Mucosa of rectum (tissue), 2 donors: ENCODE results near the gene PDIA5.
A peak's percentile ranks its signal among the peaks of the same experiment; 100 is the strongest.

Experiments
- H3K27ac ChIP-seq, 2 donors: one replicate each; pipeline ENCODE4 v1.7.0; 2013; ENCODE audit warnings: inconsistent platforms in 2 of 2, low read depth in 2 of 2, low read length in 2 of 2
- H3K27me3 ChIP-seq, 2 donors: one replicate each; pipeline ENCODE4 v1.7.0; 2013; ENCODE audit warnings: low read length in 2 of 2; ENCODE audit not compliant: control insufficient read depth in 2 of 2, insufficient read depth in 2 of 2
- H3K36me3 ChIP-seq, 2 donors: one replicate each; pipeline ENCODE4 v1.7.0; 2013; ENCODE audit warnings: low read length in 2 of 2; ENCODE audit not compliant: control insufficient read depth in 2 of 2, insufficient read depth in 2 of 2
- H3K4me1 ChIP-seq, 2 donors: one replicate each; pipeline ENCODE4 v1.7.0; 2013; ENCODE audit warnings: low read length in 2 of 2, mild to moderate bottlenecking in 1 of 2; ENCODE audit not compliant: control insufficient read depth in 2 of 2, insufficient read depth in 2 of 2
- H3K4me3 ChIP-seq, 2 donors: one replicate each; pipeline ENCODE4 v1.7.0; 2013; ENCODE audit warnings: low read length in 2 of 2
- H3K9ac ChIP-seq, 2 donors: one replicate each; pipeline ENCODE4 v1.7.0; 2013; ENCODE audit warnings: low read length in 2 of 2, low read depth in 1 of 2, mild to moderate bottlenecking in 1 of 2
- H3K9me3 ChIP-seq, 2 donors: one replicate each; pipeline ENCODE4 v1.7.0; 2013; ENCODE audit warnings: low read length in 2 of 2; ENCODE audit not compliant: control insufficient read depth in 2 of 2
- donor health status: healthy.
- donor health status: Normal muscosa, but diverticular disease.

The PDIA5 gene

GRCh38 chr3:123157209-123157597 is 90.4 kb downstream of the PDIA5 start:
- H3K36me3 ChIP-seq: peaks cover 28 to 59% of the 10 kb centered on the region in 2 donors
- peaks cover 0 to 20% of the 10 kb centered on the region in 2 donors for H3K4me1 ChIP-seq
- no peak overlapping the region for H3K27ac ChIP-seq
- no peak overlapping the region for H3K9ac ChIP-seq
- no peaks in the 10 kb centered on the region for H3K27me3 ChIP-seq
- no peak overlapping the region for H3K4me3 ChIP-seq
- H3K9me3 ChIP-seq: no peaks in the 10 kb centered on the region

- Histone ChIP-seq H3K4me1 (peaks cover 0 to 20% of the 10 kb centered on the region in 2 donors), H3K27ac (peak overlapping the region in 1 of 2 donors; percentile 54), H3K9ac (no peak overlapping the region), H3K4me3 (no peak overlapping the region), H3K27me3 (no peaks in the 10 kb centered on the region), H3K9me3 (no peaks in the 10 kb centered on the region), H3K36me3 (peaks cover 29 to 59% of the 10 kb centered on the region in 2 donors)
These were observed 90.9 kb downstream of the PDIA5 start for GRCh38 chr3:123157598-123158287.

- Histone ChIP-seq H3K9me3 (no peaks in the 10 kb centered on the region), H3K36me3 (peaks cover 31 to 59% of the 10 kb centered on the region in 2 donors), H3K4me3 (no peak overlapping the region), H3K9ac (no peak overlapping the region), H3K4me1 (peaks cover 0 to 20% of the 10 kb centered on the region in 2 donors), H3K27ac (peak overlapping the region in 1 of 2 donors; percentile 54), H3K27me3 (no peaks in the 10 kb centered on the region)
These were observed 91.5 kb downstream of the PDIA5 start for GRCh38 chr3:123158330-123158729.

GRCh38 chr3:123158899-123159390 is 92.1 kb downstream of the PDIA5 start:
- Histone ChIP-seq H3K4me3 (no peak overlapping the region), H3K4me1 (peaks cover 0 to 20% of the 10 kb centered on the region in 2 donors), H3K27ac (no peak overlapping the region)

GRCh38 chr3:123159926-123160635 is 93.3 kb downstream of the PDIA5 start:
- H3K9me3 ChIP-seq: peaks cover 0 to under 1% of the 10 kb centered on the region in 2 donors

More at GRCh38 chr3:123158899-123159390, 92.1 kb downstream of the PDIA5 start:
- Histone ChIP-seq H3K9me3 (no peaks in the 10 kb centered on the region), H3K36me3 (peaks cover 34 to 60% of the 10 kb centered on the region in 2 donors), H3K27me3 (no peaks in the 10 kb centered on the region), H3K9ac (no peak overlapping the region)

GRCh38 chr3:123161167-123161566 is 94.3 kb downstream of the PDIA5 start:
- Histone ChIP-seq H3K4me1 (peaks cover 0 to 13% of the 10 kb centered on the region in 2 donors), H3K36me3 (peaks cover 43 to 56% of the 10 kb centered on the region in 2 donors), H3K27ac (no peak overlapping the region), H3K27me3 (no peaks in the 10 kb centered on the region), H3K9ac (no peak overlapping the region), H3K4me3 (no peak overlapping the region), H3K9me3 (peaks cover 0 to 2% of the 10 kb centered on the region in 2 donors)

More at GRCh38 chr3:123159926-123160635, 93.3 kb downstream of the PDIA5 start:
- no peak overlapping the region for H3K27ac ChIP-seq
- no peaks in the 10 kb centered on the region for H3K27me3 ChIP-seq
- H3K4me1 ChIP-seq: peaks cover 0 to 20% of the 10 kb centered on the region in 2 donors
- H3K9ac ChIP-seq: no peak overlapping the region
- H3K4me3 ChIP-seq: no peak overlapping the region
- peaks cover 43 to 62% of the 10 kb centered on the region in 2 donors for H3K36me3 ChIP-seq

- no peaks in the 10 kb centered on the region for H3K27me3 ChIP-seq
- peaks cover 0 to 2% of the 10 kb centered on the region in 2 donors for H3K9me3 ChIP-seq
- H3K36me3 ChIP-seq: peaks cover 41 to 52% of the 10 kb centered on the region in 2 donors
- no peak overlapping the region for H3K27ac ChIP-seq
- no peak overlapping the region for H3K9ac ChIP-seq
- no peak overlapping the region for H3K4me3 ChIP-seq
- peaks cover 0 to 7% of the 10 kb centered on the region in 2 donors for H3K4me1 ChIP-seq
These were observed 96.3 kb downstream of the PDIA5 start for GRCh38 chr3:123163141-123163540.

GRCh38 chr3:123165163-123165562 is 98.3 kb downstream of the PDIA5 start:
- peaks cover 0 to 2% of the 10 kb centered on the region in 2 donors for H3K9me3 ChIP-seq
- no peaks in the 10 kb centered on the region for H3K27me3 ChIP-seq
- peaks cover 36 to 43% of the 10 kb centered on the region in 2 donors for H3K36me3 ChIP-seq
- H3K4me1 ChIP-seq: no peaks in the 10 kb centered on the region
- H3K4me3 ChIP-seq: no peak overlapping the region
- H3K27ac ChIP-seq: no peak overlapping the region
- no peak overlapping the region for H3K9ac ChIP-seq

GRCh38 chr3:123167686-123168085 is 100.9 kb downstream of the PDIA5 start:
- no peaks in the 10 kb centered on the region for H3K4me1 ChIP-seq
- no peaks in the 10 kb centered on the region for H3K27me3 ChIP-seq
- H3K4me3 ChIP-seq: no peak overlapping the region
- no peak overlapping the region for H3K9ac ChIP-seq
- peaks cover 22 to 26% of the 10 kb centered on the region in 2 donors for H3K36me3 ChIP-seq
- peaks cover 0 to 2% of the 10 kb centered on the region in 2 donors for H3K9me3 ChIP-seq
- no peak overlapping the region for H3K27ac ChIP-seq

GRCh38 chr3:123168122-123168521 is 101.3 kb downstream of the PDIA5 start:
- H3K36me3 ChIP-seq: peaks cover 22% of the 10 kb centered on the region in 2 donors
- H3K27me3 ChIP-seq: no peaks in the 10 kb centered on the region
- peaks cover 0 to 2% of the 10 kb centered on the region in 2 donors for H3K9me3 ChIP-seq
- H3K4me1 ChIP-seq: no peaks in the 10 kb centered on the region
- no peak overlapping the region for H3K9ac ChIP-seq
- H3K4me3 ChIP-seq: no peak overlapping the region
- no peak overlapping the region for H3K27ac ChIP-seq
